BJ (cell line): ENCODE results near the gene SRGAP1. TPM values are rescaled to one million over a fixed set of nuclear protein-coding genes. Genes with fewer than 3 reads are reported as not detected.

Source experiments
- CTCF ChIA-PET: fragments of 350-600 bp; formaldehyde crosslinking; extraction: SDS; loops from one replicate; lab custom pipeline; 2021; ENCODE audit warnings: antibody characterized with exemption, inconsistent platforms; lab: Yijun Ruan, JAX
- POLR2A ChIA-PET: fragments of 300-600 bp; sonication (Branson Sonifier 250); formaldehyde crosslinking; extraction: SDS; loops from one replicate; lab custom pipeline; 2021; ENCODE audit warnings: antibody characterized with exemption; lab: Charles Lee
- DNase-seq: peaks from one replicate; pipeline ENCODE4 v3.0.0-alpha.2; 2011; ENCODE audit warnings: low read depth
- H3K27me3 ChIP-seq: 2 replicates; pipeline ENCODE4 v1.6.0; 2011; ENCODE audit warnings: low read length; ENCODE audit not compliant: control insufficient read depth, insufficient read depth
- H3K36me3 ChIP-seq: 2 replicates; pipeline ENCODE4 v1.5.1; 2011; ENCODE audit warnings: low read length; ENCODE audit not compliant: control insufficient read depth, insufficient read depth
- H3K4me3 ChIP-seq: 2 replicates; pipeline ENCODE4 v1.5.1; 2011; ENCODE audit warnings: low read depth, mild to moderate bottlenecking, control low read depth, low read length
- CTCF ChIP-seq: IDR thresholded peaks from 2 replicates; pipeline ENCODE4 v1.5.1; 2011; ENCODE audit warnings: low read depth, mild to moderate bottlenecking, control low read depth, inconsistent platforms, low read length, moderate library complexity; ENCODE audit not compliant: insufficient read depth
- polyA plus RNA-seq: library from polyadenylated mRNA; depleted of rRNA; stranded (reverse); fragments of >200 nt; gene quantifications from 2 replicates; pipeline ENCODE4 v1.2.3, GENCODE V29; 2011

Gene SRGAP1
- polyA plus RNA-seq, 1 experiment = 15.7 TPM

GRCh38 chr12:64147011-64147631, 302.6 kb downstream of the SRGAP1 start:
- no peak for DNase-seq
- ChIA-PET CTCF (interaction anchor here (0.6 to 1.1 kb wide), 2 partner anchors 10 to 49 kb away, joined by 4 read pairs; no protein-coding TSS in a partner anchor), POLR2A (no interaction called here)
- H3K4me3 ChIP-seq = no peak overlapping the region
- TF ChIP-seq CTCF = no peak
- peaks cover 18% of the 10 kb centered on the region for H3K36me3 ChIP-seq
- no peaks in the 10 kb centered on the region for H3K27me3 ChIP-seq

GRCh38 chr12:64147875-64148274, 303.4 kb downstream of the SRGAP1 start:
- Histone ChIP-seq H3K36me3 (peaks cover 15% of the 10 kb centered on the region), H3K4me3 (no peak overlapping the region), H3K27me3 (no peaks in the 10 kb centered on the region)
- TF ChIP-seq CTCF = no peak
- DNase-seq = no peak
- ChIA-PET CTCF (interaction anchor here (1.1 to 1.2 kb wide), 2 partner anchors 10 to 305 kb away, joined by 3 to 4 read pairs; no protein-coding TSS in a partner anchor), POLR2A (no interaction called here)

DNA sequence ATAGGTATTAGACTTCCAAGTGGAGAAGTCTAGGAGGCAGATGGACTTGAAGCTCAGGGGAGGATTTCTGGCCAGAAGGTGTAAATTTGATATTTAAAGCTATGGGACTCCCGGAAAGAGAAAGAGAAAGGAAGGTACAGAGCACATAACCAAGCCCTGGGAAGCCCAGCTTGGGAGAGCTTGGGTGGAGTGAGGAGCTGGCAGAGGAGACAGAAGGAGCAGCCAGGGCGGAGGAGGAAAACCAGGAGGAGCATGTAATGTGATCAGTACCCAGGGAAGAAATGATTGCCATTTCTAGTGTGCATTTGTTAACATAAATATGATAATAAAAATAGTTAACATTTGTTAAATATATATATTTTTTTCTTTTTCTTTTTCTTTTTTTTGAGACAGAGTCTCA, 310.2 kb downstream of the SRGAP1 start:
- ChIA-PET POLR2A (no interaction called here), CTCF (no interaction called here)
- DNase-seq = no peak
- H3K4me3 ChIP-seq = no peak overlapping the region
- no peak for TF ChIP-seq CTCF
- H3K36me3 ChIP-seq = no peaks in the 10 kb centered on the region; the same call in 1 of the 2 replicates
- H3K27me3 ChIP-seq = no peaks in the 10 kb centered on the region

GRCh38 chr12:64157110-64157509, 312.6 kb downstream of the SRGAP1 start:
- CTCF ChIA-PET = interaction anchor here (1.2 kb wide), 1 partner anchor 9 kb away, joined by 4 read pairs; no protein-coding TSS in a partner anchor
- POLR2A ChIA-PET = no interaction called here
- Histone ChIP-seq H3K27me3 (no peaks in the 10 kb centered on the region), H3K4me3 (no peak overlapping the region), H3K36me3 (no peaks in the 10 kb centered on the region; the same call in 1 of the 2 replicates)
- TF ChIP-seq CTCF = no peak
- DNase-seq = no peak

DNA sequence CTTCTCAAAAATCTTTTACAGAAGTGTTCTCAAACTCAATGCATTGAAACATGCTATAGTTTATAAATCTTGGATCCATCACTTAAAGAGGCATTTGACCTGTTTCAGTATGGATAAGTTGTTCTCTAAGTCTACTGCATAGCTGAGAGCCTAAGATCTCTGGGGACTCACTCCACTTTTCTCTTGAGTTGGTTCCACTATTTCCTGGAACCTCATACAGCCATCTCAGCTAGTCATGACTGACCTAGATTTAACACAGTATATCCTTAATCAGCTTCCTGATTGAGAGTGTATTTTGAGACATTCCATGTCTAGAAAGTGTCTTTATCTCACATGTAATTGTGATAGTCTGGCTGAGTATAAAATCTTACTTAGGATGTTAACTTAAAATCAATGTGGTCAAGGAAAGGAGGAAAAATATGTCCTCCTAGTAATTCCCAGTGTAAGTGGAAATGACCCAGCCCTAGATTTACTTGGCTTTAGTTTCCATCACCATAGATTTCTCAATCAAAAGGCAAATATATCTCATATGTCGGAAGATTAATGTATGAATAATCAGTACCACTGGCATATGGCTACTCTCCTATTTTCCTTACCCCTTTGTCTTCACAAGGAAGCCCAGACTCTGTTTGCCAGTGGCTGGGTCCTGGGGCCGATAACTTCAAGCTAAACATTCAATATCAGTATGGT, 315.7 kb downstream of the SRGAP1 start:
- Histone ChIP-seq H3K4me3 (no peak overlapping the region), H3K36me3 (no peaks in the 10 kb centered on the region), H3K27me3 (no peaks in the 10 kb centered on the region)
- ChIA-PET POLR2A (no interaction called here), CTCF (interaction anchor here (1.2 kb wide), 1 partner anchor 316 kb away, joined by 3 read pairs; the partner anchor contains the start of gene SRGAP1)
- no peak for TF ChIP-seq CTCF
- no peak for DNase-seq
